CD4-positive, alpha-beta T cell treated with Interleukin-1 beta for 1 hour (primary cell): Measurements from ENCODE around the gene RAPGEF4.
"Not testable (repeated sequence)": the region's sequence is repeated elsewhere in the genome, so short reads cannot be mapped to it uniquely, and the experiment has no call there.

Source experiments
- DNase-seq, 2 donors: peaks; one replicate each; pipeline ENCODE4 v3.0.0-alpha.2; 2020 to 2022

RAPGEF4 gene

DNA sequence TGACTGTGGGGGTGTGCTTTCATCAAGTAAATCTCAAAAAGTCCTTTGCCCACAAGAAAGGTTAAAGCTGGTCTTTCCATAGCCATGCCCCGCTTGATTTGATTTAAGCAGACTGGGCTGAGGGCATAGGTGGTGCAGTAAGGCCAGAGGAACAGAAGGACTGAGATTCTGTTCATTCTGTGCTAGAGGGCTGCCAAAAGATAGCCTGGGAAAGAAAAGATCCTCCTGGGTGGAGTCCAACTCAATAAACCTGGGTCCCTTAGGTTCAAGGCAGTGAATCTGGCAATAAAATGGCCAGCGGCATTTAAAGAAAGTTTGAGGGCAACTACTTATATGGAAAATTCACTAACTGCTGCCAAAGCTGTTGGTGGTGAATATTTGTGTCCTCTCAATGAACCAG, 280.8 kb downstream of the RAPGEF4 start:
- no peak for DNase-seq

DNA sequence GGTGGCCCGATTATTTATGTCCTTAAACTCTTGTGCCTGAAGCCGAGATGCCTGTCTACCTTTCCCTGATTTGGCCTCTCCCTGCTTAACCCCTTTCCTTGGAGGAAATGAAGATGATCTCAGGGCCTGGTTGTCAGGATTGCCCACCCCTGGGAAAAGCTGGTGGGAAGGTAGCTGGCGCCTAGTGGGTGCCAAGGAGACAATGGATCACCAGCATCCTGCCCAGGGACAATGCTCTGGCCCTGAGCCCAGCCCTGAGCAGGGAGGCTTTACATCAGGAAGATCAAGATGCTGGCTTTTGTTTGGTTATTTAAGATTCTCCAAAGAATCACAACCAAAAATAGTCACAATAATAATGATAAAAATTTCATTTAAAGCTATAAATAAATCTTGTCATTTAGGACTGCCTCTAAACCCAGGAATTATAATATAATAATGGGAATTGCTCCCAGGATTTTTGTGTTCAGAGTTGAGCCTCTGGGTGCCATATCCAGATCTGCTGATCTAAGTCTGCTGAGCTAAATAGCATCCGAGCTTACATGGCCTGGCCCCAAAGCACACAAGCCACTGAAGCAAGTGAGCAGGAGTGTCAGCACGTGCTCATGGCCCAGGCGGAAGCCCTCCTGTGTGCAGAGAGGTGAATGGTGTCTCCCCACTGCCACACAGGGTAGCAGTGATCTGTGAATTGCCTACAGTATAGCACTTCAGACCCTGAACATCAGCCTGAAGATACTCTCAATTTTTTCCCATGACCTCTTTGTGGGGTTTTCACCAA, 282.2 kb downstream of the RAPGEF4 start:
- no peak for DNase-seq

DNA sequence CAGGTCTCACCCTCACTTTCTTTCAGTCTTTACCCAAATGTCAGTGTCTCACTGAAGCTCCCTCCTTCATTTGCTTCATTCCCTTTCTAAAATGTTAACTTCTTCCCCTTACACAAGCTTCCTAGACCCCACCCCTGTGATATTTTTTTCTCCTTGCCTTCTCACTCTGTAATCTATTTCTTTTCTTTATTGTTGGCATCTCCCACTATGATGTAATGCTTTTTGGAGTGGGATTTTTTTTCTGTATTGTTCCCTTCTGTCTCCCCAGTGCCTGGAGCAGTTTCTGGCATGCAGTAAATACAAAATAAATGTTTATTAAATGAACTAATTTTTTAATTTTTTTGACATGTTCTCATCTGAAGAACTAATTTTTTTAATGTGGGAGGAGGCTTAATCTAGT, 284.1 kb downstream of the RAPGEF4 start:
- no peak for DNase-seq

DNA sequence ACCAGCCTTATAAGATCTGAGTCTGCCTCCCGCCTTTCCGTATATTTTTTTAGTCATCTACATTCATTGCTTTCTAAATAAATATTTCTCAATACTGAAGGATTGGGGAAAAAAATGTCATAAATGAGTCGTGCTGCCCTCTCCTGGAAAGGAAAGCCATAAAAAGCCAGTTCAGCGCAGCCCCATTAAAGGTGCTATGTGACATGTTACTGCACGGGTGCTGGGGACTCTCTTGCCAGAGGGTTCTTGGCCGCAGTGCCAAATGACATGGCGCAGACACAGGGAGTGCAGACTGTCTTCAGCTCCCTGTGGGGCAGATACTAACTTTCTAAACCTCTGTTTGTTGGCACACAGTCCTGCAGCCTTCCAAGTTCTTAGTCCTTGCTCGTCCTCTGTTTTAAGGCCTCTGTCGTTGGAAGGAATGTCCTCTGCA, 286.3 kb downstream of the RAPGEF4 start:
- no peak for DNase-seq

DNA sequence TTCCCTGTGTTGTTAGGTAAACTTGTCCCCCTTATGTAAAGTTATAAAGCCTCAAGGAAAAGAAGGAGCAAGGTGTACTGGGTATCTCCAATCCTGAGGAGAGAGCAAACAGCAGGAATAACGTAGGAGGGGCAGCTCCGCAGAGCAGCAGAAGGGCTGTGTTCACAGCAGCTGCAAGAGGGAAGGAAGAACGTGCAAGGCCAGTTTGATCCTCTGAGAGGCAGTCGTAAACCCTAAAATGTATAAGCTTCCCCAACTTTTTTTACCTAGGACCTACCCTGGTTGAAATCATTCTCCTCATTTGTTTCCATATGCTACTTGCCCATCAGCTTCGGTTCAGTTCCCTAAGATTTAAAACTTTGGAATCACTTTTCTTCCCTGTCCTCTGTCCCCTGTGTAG, 288.1 kb downstream of the RAPGEF4 start:
- DNase-seq = no peak

DNA sequence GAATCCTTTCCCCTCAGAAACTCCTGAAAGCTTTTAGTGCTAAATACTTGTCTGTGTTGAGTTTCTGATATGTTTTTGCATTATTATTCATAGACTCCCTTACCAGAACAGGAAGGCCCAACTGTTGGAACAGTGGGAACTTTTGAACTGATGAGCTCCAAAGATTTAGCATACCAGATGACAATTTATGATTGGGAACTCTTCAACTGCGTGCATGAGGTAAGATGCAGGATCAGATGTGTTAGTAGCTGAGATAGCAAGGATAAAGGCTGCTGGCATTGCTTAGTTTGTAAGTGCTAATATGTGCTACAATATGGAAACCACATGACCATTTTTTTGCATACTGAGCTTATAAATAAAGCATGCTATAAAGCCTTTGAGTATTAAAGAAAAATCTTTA, 290.8 kb downstream of the RAPGEF4 start:
- no peak for DNase-seq

DNA sequence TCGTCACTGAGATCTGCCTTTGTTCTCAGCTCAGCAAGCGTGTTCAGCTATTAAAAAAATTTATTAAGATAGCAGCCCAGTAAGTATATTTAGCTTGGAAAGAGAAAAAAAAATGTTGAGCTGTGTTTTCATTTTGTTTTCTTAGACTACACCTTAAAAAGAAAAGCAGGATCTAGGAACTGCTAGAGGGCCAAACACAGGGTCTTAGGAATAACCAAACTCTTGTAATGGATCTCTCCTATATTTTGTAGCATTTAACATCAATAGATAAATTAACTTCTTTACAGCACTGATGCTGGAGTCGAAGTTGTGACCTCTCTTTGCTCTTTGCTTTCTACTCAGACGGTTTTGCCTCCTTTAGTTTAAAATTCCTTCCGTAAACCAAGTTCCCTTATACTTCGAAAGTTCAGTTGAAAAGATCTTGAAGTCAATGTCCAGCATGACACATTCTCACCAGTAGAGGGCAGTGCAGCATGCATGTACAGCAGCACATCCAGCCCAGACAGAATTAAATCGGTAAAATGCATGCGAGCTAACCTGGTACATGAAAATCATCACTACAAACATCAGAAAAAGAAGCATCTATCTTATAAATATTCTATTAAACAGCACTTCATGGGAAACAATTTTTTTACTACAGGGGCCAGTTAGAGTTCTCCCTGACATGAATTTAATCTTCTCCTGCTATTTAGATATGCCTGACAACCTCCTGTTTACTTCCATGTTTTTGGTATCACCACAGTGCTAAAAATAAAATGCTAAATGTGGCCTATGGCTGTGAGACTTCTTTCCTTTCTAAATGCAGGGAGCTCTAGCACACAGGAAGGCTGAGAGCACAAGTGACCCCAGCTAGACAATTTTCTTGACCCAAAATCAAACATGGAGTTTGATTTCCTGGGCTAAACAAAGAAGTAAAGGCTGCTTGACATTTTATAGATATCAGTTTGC, 291.8 kb downstream of the RAPGEF4 start:
- peak; percentile 71 to 73 for DNase-seq

DNA sequence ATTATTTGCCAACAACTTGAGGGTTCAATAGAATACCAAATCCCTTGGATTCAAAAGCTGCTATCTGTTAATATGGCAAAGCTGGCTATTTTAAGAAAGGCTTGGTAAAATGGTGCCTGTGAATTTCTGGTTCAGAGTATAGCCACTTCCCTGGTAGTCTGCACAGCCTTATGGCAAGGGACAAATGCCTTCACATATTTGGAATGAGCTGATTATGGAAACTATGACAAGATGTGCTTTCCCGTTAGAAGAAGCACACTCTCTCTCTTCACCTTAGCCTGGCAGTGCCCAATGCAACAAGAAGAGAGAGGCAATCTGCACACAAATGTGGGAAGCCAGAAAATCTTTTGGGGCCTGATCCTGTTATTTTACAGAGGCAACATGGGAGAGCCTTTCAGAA, 292.5 kb downstream of the RAPGEF4 start:
- no peak for DNase-seq

DNA sequence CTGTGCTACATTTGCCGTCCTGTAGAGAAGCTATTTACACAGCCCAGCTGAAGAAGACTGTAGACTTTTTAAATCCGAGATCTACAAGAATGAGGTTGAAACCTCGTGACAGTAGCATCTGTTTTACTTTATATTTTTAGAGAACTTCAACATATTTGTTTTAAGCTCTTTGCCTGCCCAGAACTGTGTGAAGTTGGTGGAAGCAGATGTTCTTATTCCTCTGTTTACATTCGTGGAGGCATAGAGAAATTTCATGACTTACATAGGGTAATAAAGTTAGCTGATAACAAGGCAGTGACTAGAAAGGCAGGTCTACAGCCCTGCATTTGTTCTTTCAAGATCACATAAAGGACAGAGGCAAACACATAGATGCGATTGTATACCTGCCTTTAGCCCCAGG, 293.0 kb downstream of the RAPGEF4 start:
- DNase-seq = no peak

DNA sequence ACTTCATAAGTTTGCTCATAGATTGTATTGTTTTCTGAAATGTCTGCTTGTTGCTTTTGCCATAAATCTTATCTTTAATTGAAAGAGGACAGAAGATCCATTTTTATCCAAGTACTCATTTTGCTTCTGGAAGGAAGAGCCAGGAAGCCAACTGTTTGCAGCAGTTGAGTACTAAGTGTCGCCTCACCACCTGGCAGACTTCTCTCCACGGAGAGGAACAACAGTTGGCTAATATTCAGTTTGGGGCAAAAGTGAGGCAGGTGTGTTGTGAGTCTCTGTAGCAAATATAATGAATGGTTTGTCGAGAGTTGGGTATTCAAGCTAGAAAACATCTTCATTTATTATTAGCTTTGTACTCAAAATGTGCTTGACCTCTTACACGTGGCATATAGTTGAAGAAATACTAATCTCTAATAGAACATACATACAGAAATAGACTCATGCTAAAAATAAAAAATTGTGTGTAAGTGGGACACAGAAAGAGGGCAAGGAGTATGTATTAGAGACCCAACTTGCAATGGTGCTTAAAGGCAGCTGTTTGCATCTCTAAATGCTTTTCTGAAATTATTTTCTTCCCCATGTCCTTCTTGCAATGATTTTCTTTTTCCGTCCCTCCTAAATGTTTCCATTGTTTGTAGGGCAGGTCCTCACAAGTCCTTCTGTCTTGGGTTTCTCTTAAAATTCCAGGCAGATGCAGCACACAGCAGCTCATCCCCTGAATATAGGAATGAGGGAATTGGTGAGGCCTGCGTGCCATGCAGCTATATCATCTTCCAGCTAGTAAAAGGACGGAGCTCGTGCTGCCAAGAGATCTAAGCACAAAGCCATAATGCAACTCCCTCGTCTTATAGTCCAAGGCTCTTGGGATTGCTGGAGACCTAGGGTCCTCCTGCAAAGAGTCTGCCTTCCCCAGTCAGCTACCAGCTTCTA, 295.2 kb downstream of the RAPGEF4 start:
- DNase-seq = no peak

DNA sequence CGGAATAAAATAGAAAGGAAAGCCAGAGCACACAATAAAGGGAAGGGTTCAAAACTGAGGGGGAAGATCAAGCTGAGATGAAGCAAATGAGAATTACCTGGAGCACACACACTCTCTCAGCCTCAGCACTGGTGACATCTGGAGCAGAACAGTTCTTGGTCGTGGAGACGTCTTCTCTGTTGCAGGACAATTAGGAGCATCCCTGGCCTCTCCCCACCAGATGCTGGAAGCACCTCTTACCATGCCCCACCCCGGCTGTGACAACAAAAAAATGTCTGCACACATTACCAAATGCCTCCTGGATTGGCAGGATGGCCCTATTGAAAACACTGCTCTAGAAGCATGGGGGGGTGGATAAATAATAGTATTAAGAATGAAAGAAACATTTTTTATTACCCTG, 296.4 kb downstream of the RAPGEF4 start:
- DNase-seq = no peak

DNA sequence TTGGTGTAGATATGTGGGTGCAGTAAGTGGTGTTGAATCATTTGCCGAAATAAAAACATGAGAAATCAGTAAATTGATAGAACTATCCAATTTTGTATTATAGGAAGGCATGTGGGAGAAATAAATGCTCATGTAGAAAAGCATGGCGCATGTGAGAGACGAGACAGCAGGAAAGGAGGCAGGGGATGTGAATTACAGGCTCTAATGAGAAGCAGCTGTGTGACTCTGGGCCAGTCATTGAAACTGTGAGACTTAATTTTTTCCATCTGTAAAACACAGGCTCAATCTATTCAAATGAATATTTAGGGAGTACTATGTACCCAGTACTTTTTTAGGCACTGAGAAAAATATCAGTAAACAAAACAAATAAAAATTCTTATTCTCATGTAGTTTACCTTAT, 297.4 kb downstream of the RAPGEF4 start:
- DNase-seq = no peak

DNA sequence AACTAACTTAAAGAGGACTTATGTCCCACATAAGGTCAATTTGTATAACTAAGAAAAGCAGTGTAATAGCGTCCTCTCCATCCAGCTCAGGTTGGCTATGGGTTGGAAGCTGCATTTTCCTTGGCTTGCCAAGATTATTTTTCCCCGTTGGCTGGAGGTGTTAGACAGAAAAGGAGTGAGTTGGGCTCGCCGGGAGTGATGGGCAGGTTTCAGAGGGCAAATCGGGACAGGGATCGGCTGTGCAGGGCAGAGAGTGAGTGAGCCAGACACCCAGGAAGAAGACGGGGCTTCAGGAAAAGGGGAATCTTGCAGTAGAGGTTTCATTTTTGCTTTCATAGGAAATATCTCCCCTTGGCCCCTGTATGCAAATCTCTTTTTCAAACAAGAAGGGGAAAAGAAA, 298.5 kb downstream of the RAPGEF4 start:
- DNase-seq = no peak

DNA sequence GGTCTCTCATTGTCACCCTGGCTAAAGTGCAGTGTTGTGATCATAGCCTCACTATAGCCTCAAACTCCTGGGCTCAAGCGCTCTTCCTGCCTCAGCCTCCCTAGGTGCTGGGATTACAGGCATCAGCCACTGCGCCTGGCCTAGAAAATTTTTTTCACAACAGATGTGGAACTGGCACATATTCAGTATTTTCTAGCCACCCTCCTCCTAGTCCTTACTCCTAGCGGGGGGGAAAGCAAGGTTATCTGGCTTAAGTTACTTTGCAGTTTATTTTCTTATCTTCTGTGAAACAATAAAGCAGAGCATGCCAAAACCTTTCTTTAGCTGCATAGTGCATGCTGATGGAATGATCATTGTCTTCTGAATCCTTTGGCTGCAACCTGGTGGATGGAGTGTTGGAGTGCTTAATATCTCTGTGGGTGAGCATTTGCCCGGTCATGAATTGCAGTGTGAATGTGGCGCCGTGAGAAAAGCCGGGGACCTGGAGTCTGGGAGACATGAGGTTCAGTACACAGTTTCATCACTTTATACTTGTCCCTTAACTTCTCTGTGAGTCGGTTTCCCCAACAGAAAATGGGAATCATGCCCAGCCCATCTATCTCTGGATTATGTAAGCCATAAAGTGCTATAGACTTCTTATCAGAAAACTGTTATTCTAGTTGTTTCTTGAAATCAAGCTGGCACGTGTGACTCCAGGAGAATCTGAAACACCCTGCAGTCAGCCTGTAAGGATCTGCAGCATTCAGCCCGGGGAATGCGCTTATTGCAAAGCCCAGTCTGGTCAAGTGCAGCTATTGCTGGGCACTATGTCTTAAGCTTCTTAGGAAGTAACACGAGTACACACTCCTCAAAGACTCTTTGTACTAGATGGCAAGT, 301.8 kb downstream of the RAPGEF4 start:
- DNase-seq = no peak

DNA sequence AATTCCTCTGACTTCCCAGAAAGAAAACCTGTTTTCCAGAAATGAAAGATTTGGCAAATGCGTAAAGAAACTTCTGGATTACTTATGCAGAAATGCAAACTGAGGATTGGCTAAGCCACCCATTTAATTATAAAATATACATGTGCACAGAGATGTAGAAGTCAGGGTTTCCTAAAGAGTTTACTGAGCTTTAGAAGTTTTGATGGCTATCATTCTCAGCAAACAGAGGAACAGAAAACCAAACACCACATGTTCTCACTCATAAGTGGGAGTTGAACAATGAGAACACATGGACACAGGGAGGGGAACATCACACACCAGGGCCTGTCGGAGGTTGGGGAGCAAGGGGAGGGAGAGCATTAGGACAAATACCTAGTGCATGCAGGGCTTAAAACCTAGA, 302.6 kb downstream of the RAPGEF4 start:
- not testable (repeated sequence) for DNase-seq

DNA sequence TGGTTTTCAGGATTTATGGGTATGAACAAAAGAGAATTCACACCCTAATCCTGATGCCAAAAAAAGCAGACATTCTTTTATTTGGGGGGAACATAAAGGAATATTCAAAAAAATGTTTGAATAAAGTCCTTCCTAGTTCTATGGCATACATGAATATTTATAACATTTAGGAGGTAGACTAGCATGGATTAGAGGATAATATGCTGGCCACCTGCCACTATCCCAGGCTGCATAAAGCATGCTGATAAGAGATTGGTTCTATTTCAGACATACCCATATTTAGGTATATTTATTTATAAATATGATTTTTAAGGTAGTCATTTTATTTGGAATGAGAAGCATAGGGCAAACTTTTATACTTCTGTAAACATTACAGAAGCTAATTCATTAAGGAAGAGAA, 305.1 kb downstream of the RAPGEF4 start:
- no peak for DNase-seq

DNA sequence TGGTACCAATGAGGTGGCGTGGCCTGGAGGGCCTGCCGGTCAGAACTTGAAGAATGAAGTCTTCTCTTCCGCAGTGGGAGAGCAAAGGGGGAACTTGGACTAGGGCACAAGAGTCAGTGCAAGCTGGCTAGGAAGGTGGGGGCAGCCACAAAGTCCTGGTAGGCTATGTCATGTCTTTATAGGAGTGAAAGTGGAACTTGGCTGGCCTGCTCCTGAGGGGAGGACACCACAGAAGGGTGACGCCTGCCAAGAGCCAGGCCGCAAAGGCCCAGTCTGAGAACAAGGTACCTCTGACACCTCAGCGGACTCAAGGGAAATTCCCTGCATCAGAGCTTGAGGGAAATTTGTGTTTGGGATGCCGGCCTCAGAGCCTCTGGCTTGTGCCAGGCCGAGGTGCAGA, 307.8 kb downstream of the RAPGEF4 start:
- DNase-seq = peak; percentile 21 to 68

DNA sequence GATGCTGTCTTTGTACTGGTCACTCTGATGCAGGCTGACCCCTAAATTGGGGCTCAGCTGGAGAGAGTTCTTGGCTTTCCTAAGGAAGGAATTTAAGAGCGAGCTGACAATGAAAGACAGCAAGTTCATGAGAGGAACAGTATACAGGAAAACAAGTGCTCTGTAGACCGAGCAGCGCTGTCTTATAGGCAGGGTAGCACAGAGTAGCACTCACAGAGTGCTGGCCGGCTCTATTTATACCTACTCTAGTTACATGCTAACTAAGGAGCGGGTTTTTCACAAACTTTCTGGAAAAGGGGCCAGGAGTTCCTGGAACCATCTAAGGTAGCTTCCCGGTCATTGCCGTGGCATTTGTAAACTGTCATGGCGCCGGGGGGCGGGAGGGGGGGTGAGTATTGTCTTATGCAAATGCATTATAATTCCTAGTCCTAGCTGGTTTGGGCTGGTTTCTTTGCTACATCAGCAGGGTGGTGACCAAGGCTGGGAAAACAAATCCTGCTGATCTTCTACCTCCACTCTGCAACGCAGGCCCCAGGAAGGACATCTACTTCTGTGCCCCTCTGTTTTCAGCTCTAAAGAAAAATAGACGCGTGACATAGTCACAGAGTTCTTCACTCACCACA, 308.4 kb downstream of the RAPGEF4 start:
- no peak for DNase-seq

DNA sequence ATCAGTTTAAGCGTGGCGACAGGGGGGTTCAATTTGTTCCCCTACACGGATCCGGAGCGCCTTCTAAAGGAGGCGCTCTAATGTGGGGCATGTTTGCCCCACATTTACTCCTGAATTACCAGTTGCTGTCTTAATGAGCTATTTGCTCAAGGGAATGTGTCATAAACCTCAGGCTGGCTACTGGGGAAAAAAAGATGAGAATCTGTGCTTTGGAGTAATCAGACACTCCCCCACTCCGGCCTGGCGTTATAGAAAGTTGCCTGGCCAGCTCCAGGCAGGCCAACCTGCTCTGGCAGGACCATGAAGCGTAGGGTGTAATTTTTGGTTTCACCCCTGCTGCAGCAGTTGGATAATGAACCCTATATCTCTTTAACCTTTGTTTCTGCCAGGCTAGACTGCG, 309.0 kb downstream of the RAPGEF4 start:
- DNase-seq = no peak

DNA sequence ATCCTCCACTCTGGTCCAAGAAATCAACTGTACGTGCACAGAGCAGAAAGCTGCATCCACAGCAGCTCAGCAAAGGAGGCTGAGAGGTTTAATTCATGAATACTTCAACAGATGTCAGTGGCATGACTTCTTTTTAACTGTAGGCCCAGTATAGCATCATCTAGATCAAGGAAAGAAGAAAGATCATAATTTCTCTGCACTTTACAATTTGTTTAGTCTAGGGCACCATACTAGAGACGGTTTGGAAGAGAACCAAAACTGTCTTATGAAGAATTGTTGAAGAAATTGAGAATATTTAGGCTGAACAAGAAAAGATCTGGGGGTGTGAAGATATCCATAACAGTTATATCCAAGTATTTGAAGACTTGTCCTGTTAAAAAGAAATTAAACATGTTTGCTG, 309.5 kb downstream of the RAPGEF4 start:
- DNase-seq = no peak

DNA sequence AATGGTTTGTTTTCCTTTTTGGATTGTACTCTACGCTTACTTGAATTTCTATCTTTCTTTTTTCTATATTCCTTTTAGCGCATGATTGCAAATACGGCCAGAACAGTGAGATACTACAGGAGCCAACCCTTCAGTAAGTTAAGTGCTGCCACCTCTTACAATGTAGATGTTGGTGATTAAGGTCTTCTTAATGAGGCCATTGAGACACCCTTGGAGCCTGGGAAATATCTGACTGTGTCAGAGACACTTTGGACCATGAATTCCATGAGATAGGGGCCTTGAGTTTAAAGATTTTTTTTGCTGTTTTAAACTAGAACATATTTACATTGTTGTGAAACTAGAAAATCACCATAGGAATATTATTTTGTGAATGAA, 312.9 kb downstream of the RAPGEF4 start:
- no peak for DNase-seq
